ENCODE results near the gene KRTAP3-3.

Gene KRTAP3-3

GRCh38 chr17:41029633-41030245, 35.8 kb upstream of the KRTAP3-3 start, which contains the start of gene KRTAP1-4:
KRTAP1-4 (minus strand) TSS chr17:41030195; CDS start chr17:41030078, 117 bp downstream.
- Histone ChIP-seq H3K36me3 (ENCODE audit: control insufficient read depth, insufficient read depth, low read length) (no peaks in the 10 kb centered on the region), H3K9me3 (ENCODE audit: control insufficient read depth, low read length) (no peaks in the 10 kb centered on the region), H3K9ac (no peak within 1 kb of the TSS), H3K4me1 (no peaks in the 10 kb centered on the region), H2AFZ (no peak within 1 kb of the TSS), H3K27me3 (ENCODE audit: control insufficient read depth, insufficient read depth, low read length) (no peaks in the 10 kb centered on the region), H3K79me2 (no peaks in the 10 kb centered on the region), H3K4me3 (ENCODE audit: low read depth, low read length) (no peak within 1 kb of the TSS), H3K27ac (no peak within 1 kb of the TSS), H3K4me2 (ENCODE audit: low read length) (no peak within 1 kb of the TSS)
- TF ChIP-seq, protein P1, sequence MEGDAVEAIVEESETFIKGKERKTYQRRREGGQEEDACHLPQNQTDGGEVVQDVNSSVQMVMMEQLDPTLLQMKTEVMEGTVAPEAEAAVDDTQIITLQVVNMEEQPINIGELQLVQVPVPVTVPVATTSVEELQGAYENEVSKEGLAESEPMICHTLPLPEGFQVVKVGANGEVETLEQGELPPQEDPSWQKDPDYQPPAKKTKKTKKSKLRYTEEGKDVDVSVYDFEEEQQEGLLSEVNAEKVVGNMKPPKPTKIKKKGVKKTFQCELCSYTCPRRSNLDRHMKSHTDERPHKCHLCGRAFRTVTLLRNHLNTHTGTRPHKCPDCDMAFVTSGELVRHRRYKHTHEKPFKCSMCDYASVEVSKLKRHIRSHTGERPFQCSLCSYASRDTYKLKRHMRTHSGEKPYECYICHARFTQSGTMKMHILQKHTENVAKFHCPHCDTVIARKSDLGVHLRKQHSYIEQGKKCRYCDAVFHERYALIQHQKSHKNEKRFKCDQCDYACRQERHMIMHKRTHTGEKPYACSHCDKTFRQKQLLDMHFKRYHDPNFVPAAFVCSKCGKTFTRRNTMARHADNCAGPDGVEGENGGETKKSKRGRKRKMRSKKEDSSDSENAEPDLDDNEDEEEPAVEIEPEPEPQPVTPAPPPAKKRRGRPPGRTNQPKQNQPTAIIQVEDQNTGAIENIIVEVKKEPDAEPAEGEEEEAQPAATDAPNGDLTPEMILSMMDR (IDR thresholded peaks at IDR 0.05): no peak

DNA sequence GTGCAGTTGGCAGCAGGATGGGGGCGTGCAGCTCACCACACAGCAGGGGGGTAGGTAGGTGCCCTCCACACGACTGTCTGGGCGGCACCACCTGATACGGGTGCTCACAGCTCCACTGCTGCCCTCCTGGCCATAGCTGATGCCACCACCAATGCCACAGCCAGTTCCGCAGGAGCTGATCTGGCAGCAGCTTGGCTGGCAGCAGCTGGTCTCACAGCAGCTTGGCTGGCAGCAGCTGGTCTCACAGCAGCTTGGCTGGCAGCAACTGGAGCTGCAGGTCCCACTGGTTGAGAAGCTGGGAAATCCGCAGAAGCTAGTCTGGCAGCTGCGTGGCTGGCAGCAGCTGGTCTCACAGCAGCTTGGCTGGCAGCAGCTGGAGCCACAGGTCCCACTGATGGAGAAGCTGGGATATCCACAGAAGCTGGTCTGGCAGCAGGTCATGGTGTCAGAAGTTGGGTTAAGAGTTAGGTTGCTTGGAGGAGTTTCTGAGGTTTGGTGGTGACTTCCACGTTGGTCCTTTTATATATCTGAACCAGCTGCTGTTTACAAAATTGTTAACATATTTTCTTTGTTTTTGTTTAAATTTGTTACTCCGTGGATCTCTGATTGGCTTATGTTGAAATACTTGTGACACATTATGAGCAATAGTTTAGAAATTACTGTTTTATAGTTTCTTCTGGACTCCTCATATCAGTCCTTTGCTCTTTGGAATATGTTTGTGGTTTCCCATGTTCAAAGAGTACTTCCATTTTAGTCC, 32.9 kb upstream of the KRTAP3-3 start, which contains the start of gene KRTAP1-5:
KRTAP1-5 (minus strand) TSS at position 494 of the 757 bp plus-strand sequence; CDS start at position 441, 53 bp downstream.
- H3K4me2 ChIP-seq (ENCODE audit: low read length): no peak within 1 kb of the TSS
- TF ChIP-seq, protein P1 (IDR thresholded peaks at IDR 0.05): no peak
- H3K4me3 ChIP-seq (ENCODE audit: low read depth, low read length): no peak within 1 kb of the TSS
- H3K27me3 ChIP-seq (ENCODE audit: control insufficient read depth, insufficient read depth, low read length): no peaks in the 10 kb centered on the region
- no peak within 1 kb of the TSS for H3K27ac ChIP-seq
- H3K4me1 ChIP-seq: no peaks in the 10 kb centered on the region
- no peak within 1 kb of the TSS for H3K9ac ChIP-seq
- H3K36me3 ChIP-seq (ENCODE audit: control insufficient read depth, insufficient read depth, low read length): no peaks in the 10 kb centered on the region
- no peaks in the 10 kb centered on the region for H3K9me3 ChIP-seq (ENCODE audit: control insufficient read depth, low read length)
- H3K79me2 ChIP-seq: no peaks in the 10 kb centered on the region
- no peak within 1 kb of the TSS for H2AFZ ChIP-seq

DNA sequence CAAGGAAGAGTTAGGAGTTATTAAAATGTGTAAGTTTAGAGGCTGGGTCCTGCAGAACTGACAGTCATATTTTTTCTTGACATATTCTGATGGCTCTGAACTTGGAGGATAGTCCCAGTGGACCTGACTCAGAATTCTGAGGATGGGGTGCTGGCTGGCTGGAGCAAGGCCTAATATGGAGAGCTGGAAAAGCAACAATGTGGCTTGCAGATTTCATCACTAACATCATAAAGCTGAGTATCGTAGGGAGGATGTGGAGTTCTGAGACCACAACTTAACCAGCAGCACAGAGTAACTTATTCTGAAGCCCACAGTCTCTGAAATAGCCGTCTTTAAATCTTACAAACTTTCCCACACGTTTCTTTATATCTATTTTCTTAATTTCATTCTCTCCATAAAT, 30.7 kb upstream of the KRTAP3-3 start:
- H3K79me2 ChIP-seq: no peaks in the 10 kb centered on the region

GRCh38 chr17:41020336-41020735, 26.4 kb upstream of the KRTAP3-3 start:
- H3K4me1 ChIP-seq: no peaks in the 10 kb centered on the region
- no peaks in the 10 kb centered on the region for H3K9me3 ChIP-seq (ENCODE audit: control insufficient read depth, low read length)
- no peaks in the 10 kb centered on the region for H3K79me2 ChIP-seq
- no peak overlapping the region for H3K4me2 ChIP-seq (ENCODE audit: low read length)
- H3K9ac ChIP-seq: no peak overlapping the region
- H3K36me3 ChIP-seq (ENCODE audit: control insufficient read depth, insufficient read depth, low read length): no peaks in the 10 kb centered on the region
- TF ChIP-seq, protein P1 (IDR thresholded peaks at IDR 0.05): no peak
- H2AFZ ChIP-seq: no peak overlapping the region
- no peaks in the 10 kb centered on the region for H3K27me3 ChIP-seq (ENCODE audit: control insufficient read depth, insufficient read depth, low read length)
- no peak overlapping the region for H3K4me3 ChIP-seq (ENCODE audit: low read depth, low read length)
- no peak overlapping the region for H3K27ac ChIP-seq

More for the DNA sequence above, 30.7 kb upstream of the KRTAP3-3 start:
- H3K4me3 ChIP-seq (ENCODE audit: low read depth, low read length): no peak overlapping the region
- no peak overlapping the region for H3K9ac ChIP-seq
- H3K9me3 ChIP-seq (ENCODE audit: control insufficient read depth, low read length): no peaks in the 10 kb centered on the region
- H3K4me2 ChIP-seq (ENCODE audit: low read length): no peak overlapping the region
- H3K27ac ChIP-seq: no peak overlapping the region
- H2AFZ ChIP-seq: no peak overlapping the region
- TF ChIP-seq, protein P1 (IDR thresholded peaks at IDR 0.05): no peak
- no peaks in the 10 kb centered on the region for H3K27me3 ChIP-seq (ENCODE audit: control insufficient read depth, insufficient read depth, low read length)
- H3K4me1 ChIP-seq: no peaks in the 10 kb centered on the region
- H3K36me3 ChIP-seq (ENCODE audit: control insufficient read depth, insufficient read depth, low read length): no peaks in the 10 kb centered on the region
